SK-N-SH (cell line): ENCODE data around the gene ACOXL. TPM values are rescaled to one million over a fixed set of nuclear protein-coding genes. Genes with fewer than 3 reads are reported as not detected.

ENCODE experiments used
- CTCF ChIA-PET: fragments of 300-600, 350-600 bp; formaldehyde crosslinking; extraction: SDS; loops from one replicate; lab custom pipeline; 2021; lab: Yijun Ruan, JAX
- POLR2A ChIA-PET: fragments of 350-600 bp; sonication (Branson Sonifier 250); formaldehyde crosslinking; extraction: SDS; loops from one replicate; lab custom pipeline; 2020; ENCODE audit warnings: antibody characterized with exemption, inconsistent platforms; lab: Yijun Ruan, JAX
- DNase-seq: peaks from one replicate; pipeline ENCODE4 v3.0.0; 2012
- H2AFZ ChIP-seq: fragments of 200-600 bp; sonication (generic); 2 replicates; pipeline ENCODE4 v1.8.1; 2016; ENCODE audit warnings: antibody characterized with exemption, mild to moderate bottlenecking, low read depth
- H3F3A ChIP-seq: fragments of 200-600 bp; sonication (generic); replicated peaks from 2 replicates; pipeline ENCODE3; 2016; ENCODE audit warnings: antibody characterized with exemption, mild to moderate bottlenecking; ENCODE audit not compliant: insufficient read depth
- H3K27ac ChIP-seq, 2 experiments: fragments of 200-500 bp in 1 of 2; fragments of 200-600 bp in 1 of 2; sonication (Bioruptor generic) in 1 of 2; sonication (generic), shearing (Covaris generic) in 1 of 2; 2 replicates each; pipeline versions ENCODE4 v1.5.1 to v1.6.1; 2014 to 2016; ENCODE audit warnings: low read depth in 2 of 2, inconsistent platforms in 1 of 2, low read length in 1 of 2, mild to moderate bottlenecking in 1 of 2, mixed read lengths in 1 of 2
- H3K27me3 ChIP-seq: fragments of 200-600 bp; sonication (generic), shearing (Covaris generic); 2 replicates; pipeline ENCODE4 v1.6.1; 2016; ENCODE audit warnings: mixed run types; ENCODE audit not compliant: insufficient read depth
- H3K36me3 ChIP-seq, 2 experiments: fragments of 200-500 bp in 1 of 2; fragments of 200-600 bp in 1 of 2; sonication (Bioruptor generic) in 1 of 2; sonication (generic) in 1 of 2; replicated peaks in 1 of 2; 2 replicates each; pipeline versions ENCODE3 to v1.5.1; 2014 to 2016; ENCODE audit warnings: low read length in 1 of 2, mild to moderate bottlenecking in 1 of 2; ENCODE audit not compliant: insufficient read depth in 2 of 2, control insufficient read depth in 1 of 2
- H3K4me1 ChIP-seq, 2 experiments: fragments of 200-500 bp in 1 of 2; fragments of 200-600 bp in 1 of 2; sonication (Bioruptor generic) in 1 of 2; sonication (generic), shearing (Covaris generic) in 1 of 2; 2 replicates each; pipeline versions ENCODE4 v1.5.1 to v1.6.1; 2014 to 2016; ENCODE audit warnings: low read depth in 1 of 2, low read length in 1 of 2, mixed run types in 1 of 2; ENCODE audit not compliant: insufficient read depth in 2 of 2, control insufficient read depth in 1 of 2
- H3K4me2 ChIP-seq: fragments of 200-600 bp; sonication (generic), shearing (Covaris generic); 2 replicates; pipeline ENCODE4 v1.6.1; 2017; ENCODE audit warnings: mixed run types
- H3K4me3 ChIP-seq, 2 experiments: fragments of 200-500 bp in 1 of 2; fragments of 200-600 bp in 1 of 2; sonication (Bioruptor generic) in 1 of 2; sonication (generic), shearing (Covaris generic) in 1 of 2; 2 replicates each; pipeline versions ENCODE4 v1.5.1 to v1.8.1; 2014 to 2016; ENCODE audit warnings: low read depth in 2 of 2, inconsistent platforms in 1 of 2, low read length in 1 of 2, mild to moderate bottlenecking in 1 of 2, mixed read lengths in 1 of 2, moderate library complexity in 1 of 2
- H3K79me2 ChIP-seq: fragments of 200-600 bp; sonication (generic); 2 replicates; pipeline ENCODE4 v1.8.1; 2017; ENCODE audit warnings: mild to moderate bottlenecking; ENCODE audit not compliant: insufficient read depth
- H3K9ac ChIP-seq: fragments of 200-600 bp; sonication (generic); 2 replicates; pipeline ENCODE4 v1.6.1; 2017; ENCODE audit warnings: mixed run types
- H3K9me2 ChIP-seq: fragments of 200-600 bp; sonication (generic); 2 replicates; pipeline ENCODE4 v1.6.1; 2017; ENCODE audit warnings: mixed run types
- H3K9me3 ChIP-seq: fragments of 200-600 bp; sonication (generic); 2 replicates; pipeline ENCODE4 v1.6.1; 2017; ENCODE audit warnings: mixed run types, mild to moderate bottlenecking, moderate library complexity
- H4K20me1 ChIP-seq: fragments of 200-600 bp; sonication (generic); 2 replicates; pipeline ENCODE4 v1.6.1; 2017; ENCODE audit warnings: mild to moderate bottlenecking, mixed run types; ENCODE audit not compliant: insufficient read depth
- CHD2 ChIP-seq: fragments of 150-350 bp; IDR thresholded peaks from 2 replicates; pipeline ENCODE4 v1.6.1; 2018; ENCODE audit warnings: low read length; ENCODE audit not compliant: partially characterized antibody
- CTCF ChIP-seq: fragments of 200-600 bp; sonication (generic); IDR thresholded peaks from 2 replicates; pipeline ENCODE4 v1.6.1; 2017; ENCODE audit warnings: antibody characterized with exemption, mild to moderate bottlenecking, moderate library complexity
- ELF1 ChIP-seq: IDR thresholded peaks from 2 replicates; pipeline ENCODE4 v1.4.0; 2012
- GATA2 ChIP-seq: sonication (generic); formaldehyde crosslinking; IDR thresholded peaks from 2 replicates; pipeline ENCODE4 v1.5.0; 2020; ENCODE audit warnings: mild to moderate bottlenecking, missing genetic modification reagents
- MAX ChIP-seq: IDR thresholded peaks from 2 replicates; pipeline ENCODE4 v1.4.0; 2012; ENCODE audit warnings: low read depth
- MEF2A ChIP-seq: IDR thresholded peaks from 2 replicates; pipeline ENCODE4 v1.4.0; 2012; ENCODE audit warnings: low read depth, borderline replicate concordance
- MXI1 ChIP-seq: IDR thresholded peaks from 2 replicates; pipeline ENCODE4 v1.6.1; 2012; ENCODE audit warnings: mild to moderate bottlenecking, low read depth, low read length, improper control_type of control experiment
- NRF1 ChIP-seq: IDR thresholded peaks from 2 replicates; pipeline ENCODE4 v1.6.1; 2012; ENCODE audit warnings: low read depth, mild to moderate bottlenecking, low read length
- RAD21 ChIP-seq: IDR thresholded peaks from 2 replicates; pipeline ENCODE4 v1.6.1; 2012; ENCODE audit warnings: mild to moderate bottlenecking, low read length
- RFX5 ChIP-seq: IDR thresholded peaks from 2 replicates; pipeline ENCODE4 v1.6.1; 2012; ENCODE audit warnings: mild to moderate bottlenecking, improper control_type of control experiment, low read length
- SMC3 ChIP-seq: IDR thresholded peaks from 2 replicates; pipeline ENCODE4 v1.6.1; 2012; ENCODE audit warnings: low read depth, low read length, improper control_type of control experiment
- TEAD4 ChIP-seq: IDR thresholded peaks from 2 replicates; pipeline ENCODE4 v1.4.0; 2012; ENCODE audit warnings: mild to moderate bottlenecking, borderline replicate concordance; ENCODE audit not compliant: insufficient read depth
- YY1 ChIP-seq: IDR thresholded peaks from 2 replicates; pipeline ENCODE4 v1.4.0; 2012; ENCODE audit warnings: low read depth, mild to moderate bottlenecking
- WGBS: methylation state at CpG from one replicate; pipeline ENCODE4 v1.1.6; 2017; ENCODE audit warnings: low lambda C conversion rate; 5-methylcytosine and 5-hydroxymethylcytosine counted together
- polyA plus RNA-seq, 3 experiments: library from polyadenylated mRNA; depleted of rRNA; stranded (reverse); fragments of >200 nt; gene quantifications; 2 replicates each; pipeline ENCODE4 v1.2.3, GENCODE V29; 2012
- TF ChIP-seq, protein P1 (sequence below): IDR thresholded peaks from 2 replicates; pipeline ENCODE4 v1.6.1; 2012; ENCODE audit warnings: mild to moderate bottlenecking, low read depth, low read length, moderate library complexity
- TF ChIP-seq, protein P2 (sequence below): IDR thresholded peaks from 2 replicates; pipeline ENCODE4 v1.4.0; 2012; ENCODE audit warnings: low read depth, borderline replicate concordance

The ACOXL gene
- polyA plus RNA-seq, 1 of the 3 experiments (the other 2 are of a cell fraction), result not detected

DNA sequence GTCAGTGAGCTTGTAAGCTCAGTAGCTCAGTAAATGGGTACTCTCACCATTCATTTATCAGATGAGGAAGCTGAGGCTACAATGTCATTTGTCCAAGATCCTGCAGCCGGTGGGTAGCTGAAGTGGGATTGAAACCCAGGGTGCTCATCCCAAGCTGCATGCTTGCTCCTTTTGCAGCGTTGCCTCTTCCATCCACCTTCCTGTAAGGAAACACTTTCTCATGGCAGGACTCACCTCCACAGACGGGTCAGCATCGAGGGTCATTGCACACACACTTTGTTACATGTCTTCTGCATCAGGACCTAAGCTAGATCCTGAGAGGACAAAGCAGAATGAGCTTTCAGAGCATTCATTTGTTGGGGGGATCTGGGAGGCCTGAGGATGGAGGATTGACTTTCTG is 60.7 kb downstream of the ACOXL start:
- WGBS, result 13% methylated on average over 4 of the region's 4 CpGs
- ChIA-PET POLR2A (no interaction called here), CTCF (interaction anchor here (0.6 to 2.2 kb wide), 5 partner anchors 10 to 28 kb away, joined by 3 to 8 read pairs (median 3); no protein-coding TSS in a partner anchor)
- TF ChIP-seq RFX5 (no peak), CHD2 (no peak), TEAD4 (no peak), MEF2A (no peak)
- Histone ChIP-seq H3K4me3 (no peak overlapping the region), H3K27ac (no peak overlapping the region), H3K4me1 (no peaks in the 10 kb centered on the region), H2AFZ (no peak overlapping the region), H3K27me3 (peaks cover 57% of the 10 kb centered on the region), H3K36me3 (no peaks in the 10 kb centered on the region), H3K9ac (no peak overlapping the region), H3K79me2 (no peaks in the 10 kb centered on the region), H3K4me2 (no peak overlapping the region), H3K9me2 (no peaks in the 10 kb centered on the region), H3F3A (no peaks in the 10 kb centered on the region), H4K20me1 (no peaks in the 10 kb centered on the region), H3K9me3 (no peaks in the 10 kb centered on the region)
- no peak for DNase-seq

DNA sequence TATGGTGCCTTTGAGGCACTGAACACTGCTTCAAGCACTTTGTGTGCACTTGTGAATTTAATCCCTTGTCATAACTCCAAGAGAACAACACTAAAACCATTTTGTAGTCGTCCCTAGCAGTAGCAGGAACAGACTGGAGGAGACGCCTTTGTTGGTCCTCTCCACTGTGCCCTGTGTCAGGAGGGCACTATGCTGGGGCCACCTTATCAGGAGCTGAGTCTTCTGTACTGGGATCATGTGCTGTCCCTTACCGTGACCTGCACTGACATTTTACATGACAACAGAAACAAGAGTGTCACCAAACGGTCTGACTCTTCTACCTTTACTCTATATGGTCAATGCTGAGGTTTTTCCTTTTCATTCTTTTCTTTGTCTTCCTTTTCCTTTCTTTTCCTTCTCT is 62.0 kb downstream of the ACOXL start:
- H3K79me2 ChIP-seq, result no peaks in the 10 kb centered on the region
- no peaks in the 10 kb centered on the region for H4K20me1 ChIP-seq
- no peak overlapping the region for H3K9ac ChIP-seq
- H3K27me3 ChIP-seq, result peaks cover 59% of the 10 kb centered on the region
- WGBS, result 12% methylated on average over 3 of the region's 4 CpGs
- H3K36me3 ChIP-seq, result no peaks in the 10 kb centered on the region
- no peak for DNase-seq
- CTCF ChIA-PET, result interaction anchor here (1.2 to 1.3 kb wide), 2 partner anchors 18 to 30 kb away, joined by 3 to 5 read pairs; no protein-coding TSS in a partner anchor
- H3K27ac ChIP-seq, result no peak overlapping the region
- TF ChIP-seq TEAD4, result no peak
- TF ChIP-seq GATA2 (CRISPR knock-in tag), result no peak
- TF ChIP-seq ELF1, result no peak
- no peak for TF ChIP-seq NRF1
- TF ChIP-seq, protein P1, sequence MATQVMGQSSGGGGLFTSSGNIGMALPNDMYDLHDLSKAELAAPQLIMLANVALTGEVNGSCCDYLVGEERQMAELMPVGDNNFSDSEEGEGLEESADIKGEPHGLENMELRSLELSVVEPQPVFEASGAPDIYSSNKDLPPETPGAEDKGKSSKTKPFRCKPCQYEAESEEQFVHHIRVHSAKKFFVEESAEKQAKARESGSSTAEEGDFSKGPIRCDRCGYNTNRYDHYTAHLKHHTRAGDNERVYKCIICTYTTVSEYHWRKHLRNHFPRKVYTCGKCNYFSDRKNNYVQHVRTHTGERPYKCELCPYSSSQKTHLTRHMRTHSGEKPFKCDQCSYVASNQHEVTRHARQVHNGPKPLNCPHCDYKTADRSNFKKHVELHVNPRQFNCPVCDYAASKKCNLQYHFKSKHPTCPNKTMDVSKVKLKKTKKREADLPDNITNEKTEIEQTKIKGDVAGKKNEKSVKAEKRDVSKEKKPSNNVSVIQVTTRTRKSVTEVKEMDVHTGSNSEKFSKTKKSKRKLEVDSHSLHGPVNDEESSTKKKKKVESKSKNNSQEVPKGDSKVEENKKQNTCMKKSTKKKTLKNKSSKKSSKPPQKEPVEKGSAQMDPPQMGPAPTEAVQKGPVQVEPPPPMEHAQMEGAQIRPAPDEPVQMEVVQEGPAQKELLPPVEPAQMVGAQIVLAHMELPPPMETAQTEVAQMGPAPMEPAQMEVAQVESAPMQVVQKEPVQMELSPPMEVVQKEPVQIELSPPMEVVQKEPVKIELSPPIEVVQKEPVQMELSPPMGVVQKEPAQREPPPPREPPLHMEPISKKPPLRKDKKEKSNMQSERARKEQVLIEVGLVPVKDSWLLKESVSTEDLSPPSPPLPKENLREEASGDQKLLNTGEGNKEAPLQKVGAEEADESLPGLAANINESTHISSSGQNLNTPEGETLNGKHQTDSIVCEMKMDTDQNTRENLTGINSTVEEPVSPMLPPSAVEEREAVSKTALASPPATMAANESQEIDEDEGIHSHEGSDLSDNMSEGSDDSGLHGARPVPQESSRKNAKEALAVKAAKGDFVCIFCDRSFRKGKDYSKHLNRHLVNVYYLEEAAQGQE, result no peak
- no peaks in the 10 kb centered on the region for H3F3A ChIP-seq
- POLR2A ChIA-PET, result no interaction called here
- H3K9me3 ChIP-seq, result no peaks in the 10 kb centered on the region
- no peak overlapping the region for H3K4me2 ChIP-seq
- H3K4me1 ChIP-seq, result no peaks in the 10 kb centered on the region
- H2AFZ ChIP-seq, result no peak overlapping the region
- H3K4me3 ChIP-seq, result no peak overlapping the region
- no peaks in the 10 kb centered on the region for H3K9me2 ChIP-seq

DNA sequence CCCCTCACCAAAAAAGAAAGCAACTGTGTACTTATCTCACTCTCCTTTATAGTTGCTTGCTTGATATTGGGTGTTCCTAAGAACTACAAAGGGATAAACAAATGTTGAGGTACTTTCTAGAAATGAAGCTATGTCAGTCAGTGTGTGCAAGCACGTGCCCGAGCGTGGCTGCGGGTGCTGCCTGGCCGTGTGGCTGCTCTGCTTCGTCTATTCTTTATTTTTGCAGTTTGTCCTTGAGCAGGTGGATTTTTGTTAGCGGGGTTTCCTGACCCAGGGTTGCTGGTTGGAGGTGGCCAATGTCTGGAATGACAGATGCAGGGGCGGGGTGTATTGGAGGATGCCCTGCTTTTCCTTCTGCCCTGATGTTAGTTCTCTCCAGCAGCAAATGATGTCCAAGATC is 62.6 kb downstream of the ACOXL start:
- CTCF ChIA-PET, result no interaction called here
- WGBS, result 56% methylated on average over 8 of the region's 8 CpGs
- TF ChIP-seq SMC3 (no peak), MXI1 (no peak), MAX (no peak), YY1 (no peak), RFX5 (no peak), RAD21 (no peak), CTCF (no peak)
- TF ChIP-seq, protein P2, sequence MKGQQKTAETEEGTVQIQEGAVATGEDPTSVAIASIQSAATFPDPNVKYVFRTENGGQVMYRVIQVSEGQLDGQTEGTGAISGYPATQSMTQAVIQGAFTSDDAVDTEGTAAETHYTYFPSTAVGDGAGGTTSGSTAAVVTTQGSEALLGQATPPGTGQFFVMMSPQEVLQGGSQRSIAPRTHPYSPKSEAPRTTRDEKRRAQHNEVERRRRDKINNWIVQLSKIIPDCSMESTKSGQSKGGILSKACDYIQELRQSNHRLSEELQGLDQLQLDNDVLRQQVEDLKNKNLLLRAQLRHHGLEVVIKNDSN, result no peak

More for the DNA sequence above, 62.6 kb downstream of the ACOXL start:
- Histone ChIP-seq H2AFZ (no peak overlapping the region), H4K20me1 (no peaks in the 10 kb centered on the region), H3K9me3 (no peaks in the 10 kb centered on the region), H3K4me1 (no peaks in the 10 kb centered on the region), H3K4me3 (no peak overlapping the region), H3K4me2 (no peak overlapping the region), H3F3A (no peaks in the 10 kb centered on the region), H3K79me2 (no peaks in the 10 kb centered on the region), H3K36me3 (no peaks in the 10 kb centered on the region), H3K27ac (no peak overlapping the region), H3K27me3 (peaks cover 59% of the 10 kb centered on the region), H3K9ac (no peak overlapping the region), H3K9me2 (no peaks in the 10 kb centered on the region)
- DNase-seq, result no peak
- POLR2A ChIA-PET, result no interaction called here
